GM23338 (cell line): ENCODE measurements around the gene TOGARAM1. TPM values are rescaled to one million over a fixed set of nuclear protein-coding genes. Genes with fewer than 3 reads are reported as not detected.

ENCODE experiments used
- ATAC-seq: fragments of 200-7000 bp; cut with Tn5 transposase; 3 replicates; pipeline ENCODE4 v1.9.1; 2020
- DNase-seq: peaks from one replicate; pipeline ENCODE4 v3.0.0-alpha.2; 2015; ENCODE audit warnings: low spot score
- H2AFZ ChIP-seq: fragments of 200-600 bp; sonication (generic); 2 replicates; pipeline ENCODE4 v1.8.0; 2016; ENCODE audit warnings: antibody characterized with exemption, mild to moderate bottlenecking, moderate library complexity
- H3F3A ChIP-seq: fragments of 200-600 bp; sonication (generic); replicated peaks from 2 replicates; pipeline ENCODE4 v1.8.0; 2017; ENCODE audit warnings: antibody characterized with exemption, mixed run types, low read depth
- H3K27ac ChIP-seq: fragments of 200-600 bp; sonication (generic); 2 replicates; pipeline ENCODE4 v1.6.1; 2016; ENCODE audit warnings: low read depth
- H3K27me3 ChIP-seq: fragments of 200-600 bp; sonication (generic); 2 replicates; pipeline ENCODE4 v1.8.0; 2016; ENCODE audit warnings: mild to moderate bottlenecking, mixed run types, moderate library complexity; ENCODE audit not compliant: insufficient read depth
- H3K36me3 ChIP-seq: fragments of 200-600 bp; sonication (generic); 2 replicates; pipeline ENCODE4 v1.8.0; 2016; ENCODE audit warnings: mild to moderate bottlenecking; ENCODE audit not compliant: insufficient read depth
- H3K4me1 ChIP-seq: fragments of 200-600 bp; sonication (generic); 2 replicates; pipeline ENCODE4 v1.8.0; 2016; ENCODE audit warnings: mild to moderate bottlenecking, moderate library complexity; ENCODE audit not compliant: insufficient read depth
- H3K4me2 ChIP-seq: fragments of 200-600 bp; sonication (generic); 2 replicates; pipeline ENCODE4 v1.7.1; 2017; ENCODE audit warnings: mixed run types
- H3K4me3 ChIP-seq: fragments of 200-600 bp; sonication (generic); 2 replicates; pipeline ENCODE4 v1.6.1; 2016; ENCODE audit warnings: mixed run types
- H3K79me2 ChIP-seq: fragments of 200-600 bp; sonication (generic); replicated peaks from 2 replicates; pipeline ENCODE4 v1.8.0; 2017; ENCODE audit warnings: mild to moderate bottlenecking; ENCODE audit not compliant: insufficient read depth
- H3K9me2 ChIP-seq: fragments of 200-600 bp; sonication (generic); 2 replicates; pipeline ENCODE4 v1.8.0; 2017; ENCODE audit not compliant: insufficient read depth
- H4K20me1 ChIP-seq: fragments of 200-600 bp; sonication (generic); replicated peaks from 2 replicates; pipeline ENCODE4 v1.8.0; 2017; ENCODE audit warnings: mild to moderate bottlenecking; ENCODE audit not compliant: insufficient read depth
- H3K27ac Mint-ChIP-seq: 2 replicates; pipeline ENCODE4 v1.8.0; 2020; ENCODE audit warnings: inconsistent platforms, mild to moderate bottlenecking, moderate library complexity, mixed read lengths
- H3K27me3 Mint-ChIP-seq: 3 replicates; pipeline ENCODE4 v1.8.0; 2022; ENCODE audit warnings: low read depth, mild to moderate bottlenecking, moderate library complexity, mixed read lengths, inconsistent platforms; ENCODE audit not compliant: insufficient read depth, poor library complexity
- H3K36me3 Mint-ChIP-seq: 3 replicates; pipeline ENCODE4 v1.8.0; 2021; ENCODE audit warnings: low read depth, mild to moderate bottlenecking, inconsistent platforms, moderate library complexity, mixed read lengths
- H3K4me1 Mint-ChIP-seq: 3 replicates; pipeline ENCODE4 v1.8.0; 2020; ENCODE audit warnings: mild to moderate bottlenecking, inconsistent platforms, mixed read lengths
- H3K4me3 Mint-ChIP-seq: 3 replicates; pipeline ENCODE4 v1.8.0; 2021; ENCODE audit warnings: moderate library complexity, mild to moderate bottlenecking, inconsistent platforms, mixed read lengths
- H3K9me3 Mint-ChIP-seq: 3 replicates; pipeline ENCODE4 v1.8.0; 2020; ENCODE audit warnings: moderate library complexity, mild to moderate bottlenecking, inconsistent platforms, mixed read lengths
- CREB1 ChIP-seq: fragments of 250-450 bp; sonication (Bioruptor Pico); IDR thresholded peaks from 2 replicates; pipeline ENCODE4 v1.5.0; 2020; ENCODE audit warnings: low read depth, mild to moderate bottlenecking, moderate library complexity
- CTCF ChIP-seq, 2 experiments: fragments of 200-600 bp in 1 of 2; sonication (generic) in 1 of 2; conservative IDR thresholded peaks; 2 replicates each; pipeline versions ENCODE4 v1.5.1 to v1.6.1; 2016 to 2017; ENCODE audit warnings: antibody characterized with exemption in 2 of 2, low read depth in 2 of 2, mild to moderate bottlenecking in 2 of 2, moderate library complexity in 1 of 2
- EZH2 ChIP-seq: fragments of 200-600 bp; sonication (generic); IDR thresholded peaks from one replicate; pipeline ENCODE4 v1.8.0; 2017; ENCODE audit warnings: antibody characterized with exemption, mild to moderate bottlenecking, low read depth; ENCODE audit not compliant: unreplicated experiment
- EZH2phosphoT487 ChIP-seq: fragments of 200-600 bp; sonication (generic); IDR thresholded peaks from one replicate; pipeline ENCODE4 v1.8.1; 2018; ENCODE audit warnings: antibody characterized with exemption; ENCODE audit not compliant: unreplicated experiment
- JUNB ChIP-seq: IDR thresholded peaks from one replicate; pipeline ENCODE4 v1.6.1; 2016; ENCODE audit warnings: antibody characterized with exemption; ENCODE audit not compliant: unreplicated experiment
- NANOG ChIP-seq: IDR thresholded peaks from 2 replicates; pipeline ENCODE4 v1.6.1; 2016; ENCODE audit warnings: antibody characterized with exemption, borderline replicate concordance
- POLR2AphosphoS5 ChIP-seq: IDR thresholded peaks from 2 replicates; pipeline ENCODE4 v1.6.1; 2016; ENCODE audit warnings: antibody characterized with exemption, low read depth
- STAT1 ChIP-seq: IDR thresholded peaks from one replicate; pipeline ENCODE4 v1.6.1; 2016; ENCODE audit warnings: antibody characterized with exemption; ENCODE audit not compliant: unreplicated experiment
- ZNF114 ChIP-seq: fragments of 250-450 bp; sonication (Bioruptor Pico); IDR thresholded peaks from 2 replicates; pipeline ENCODE4 v1.5.0; 2020; ENCODE audit warnings: mild to moderate bottlenecking, moderate library complexity
- ZNF331 ChIP-seq: fragments of 250-450 bp; sonication (Bioruptor Pico); IDR thresholded peaks from 2 replicates; pipeline ENCODE4 v1.5.0; 2020; ENCODE audit warnings: low read depth, mild to moderate bottlenecking, moderate library complexity
- polyA plus RNA-seq: library from polyadenylated mRNA; unstranded; fragments of >200 nt; fragmentation: Nextera tagmentation; extraction: Ambion mirVana; gene quantifications from 2 replicates; pipeline ENCODE4 v1.2.1, GENCODE V29; 2016
- total RNA-seq: library from RNA; depleted of rRNA; stranded (reverse); fragments of >200 nt; shearing (Covaris generic); gene quantifications from 2 replicates; pipeline ENCODE4 v1.2.3, GENCODE V29; 2014
- TF ChIP-seq, protein P1 (sequence below): IDR thresholded peaks from one replicate; pipeline ENCODE4 v1.6.1; 2018; ENCODE audit warnings: antibody characterized with exemption; ENCODE audit not compliant: unreplicated experiment
- TF ChIP-seq, protein P2 (sequence below): fragments of 250-450 bp; sonication (Bioruptor Pico); IDR thresholded peaks from 2 replicates; pipeline ENCODE4 v1.5.0; 2020; ENCODE audit warnings: mild to moderate bottlenecking, moderate library complexity
- TF ChIP-seq, protein P3 (sequence below): IDR thresholded peaks from 2 replicates; pipeline ENCODE4 v1.6.1; 2016; ENCODE audit warnings: antibody characterized with exemption

TOGARAM1 gene
- total and polyA plus RNA-seq, 2 experiments from 2014 or later: 9.6 to 9.8 TPM

- no peak for TF ChIP-seq NANOG
- TF ChIP-seq CTCF (conservative IDR thresholded peaks at IDR 0.05; ENCODE audit: low read depth in 2 of 2): no peak
- no peak for TF ChIP-seq CREB1 (CRISPR knock-in tag)
- TF ChIP-seq, protein P1, sequence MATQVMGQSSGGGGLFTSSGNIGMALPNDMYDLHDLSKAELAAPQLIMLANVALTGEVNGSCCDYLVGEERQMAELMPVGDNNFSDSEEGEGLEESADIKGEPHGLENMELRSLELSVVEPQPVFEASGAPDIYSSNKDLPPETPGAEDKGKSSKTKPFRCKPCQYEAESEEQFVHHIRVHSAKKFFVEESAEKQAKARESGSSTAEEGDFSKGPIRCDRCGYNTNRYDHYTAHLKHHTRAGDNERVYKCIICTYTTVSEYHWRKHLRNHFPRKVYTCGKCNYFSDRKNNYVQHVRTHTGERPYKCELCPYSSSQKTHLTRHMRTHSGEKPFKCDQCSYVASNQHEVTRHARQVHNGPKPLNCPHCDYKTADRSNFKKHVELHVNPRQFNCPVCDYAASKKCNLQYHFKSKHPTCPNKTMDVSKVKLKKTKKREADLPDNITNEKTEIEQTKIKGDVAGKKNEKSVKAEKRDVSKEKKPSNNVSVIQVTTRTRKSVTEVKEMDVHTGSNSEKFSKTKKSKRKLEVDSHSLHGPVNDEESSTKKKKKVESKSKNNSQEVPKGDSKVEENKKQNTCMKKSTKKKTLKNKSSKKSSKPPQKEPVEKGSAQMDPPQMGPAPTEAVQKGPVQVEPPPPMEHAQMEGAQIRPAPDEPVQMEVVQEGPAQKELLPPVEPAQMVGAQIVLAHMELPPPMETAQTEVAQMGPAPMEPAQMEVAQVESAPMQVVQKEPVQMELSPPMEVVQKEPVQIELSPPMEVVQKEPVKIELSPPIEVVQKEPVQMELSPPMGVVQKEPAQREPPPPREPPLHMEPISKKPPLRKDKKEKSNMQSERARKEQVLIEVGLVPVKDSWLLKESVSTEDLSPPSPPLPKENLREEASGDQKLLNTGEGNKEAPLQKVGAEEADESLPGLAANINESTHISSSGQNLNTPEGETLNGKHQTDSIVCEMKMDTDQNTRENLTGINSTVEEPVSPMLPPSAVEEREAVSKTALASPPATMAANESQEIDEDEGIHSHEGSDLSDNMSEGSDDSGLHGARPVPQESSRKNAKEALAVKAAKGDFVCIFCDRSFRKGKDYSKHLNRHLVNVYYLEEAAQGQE: no peak
- TF ChIP-seq, protein P2, sequence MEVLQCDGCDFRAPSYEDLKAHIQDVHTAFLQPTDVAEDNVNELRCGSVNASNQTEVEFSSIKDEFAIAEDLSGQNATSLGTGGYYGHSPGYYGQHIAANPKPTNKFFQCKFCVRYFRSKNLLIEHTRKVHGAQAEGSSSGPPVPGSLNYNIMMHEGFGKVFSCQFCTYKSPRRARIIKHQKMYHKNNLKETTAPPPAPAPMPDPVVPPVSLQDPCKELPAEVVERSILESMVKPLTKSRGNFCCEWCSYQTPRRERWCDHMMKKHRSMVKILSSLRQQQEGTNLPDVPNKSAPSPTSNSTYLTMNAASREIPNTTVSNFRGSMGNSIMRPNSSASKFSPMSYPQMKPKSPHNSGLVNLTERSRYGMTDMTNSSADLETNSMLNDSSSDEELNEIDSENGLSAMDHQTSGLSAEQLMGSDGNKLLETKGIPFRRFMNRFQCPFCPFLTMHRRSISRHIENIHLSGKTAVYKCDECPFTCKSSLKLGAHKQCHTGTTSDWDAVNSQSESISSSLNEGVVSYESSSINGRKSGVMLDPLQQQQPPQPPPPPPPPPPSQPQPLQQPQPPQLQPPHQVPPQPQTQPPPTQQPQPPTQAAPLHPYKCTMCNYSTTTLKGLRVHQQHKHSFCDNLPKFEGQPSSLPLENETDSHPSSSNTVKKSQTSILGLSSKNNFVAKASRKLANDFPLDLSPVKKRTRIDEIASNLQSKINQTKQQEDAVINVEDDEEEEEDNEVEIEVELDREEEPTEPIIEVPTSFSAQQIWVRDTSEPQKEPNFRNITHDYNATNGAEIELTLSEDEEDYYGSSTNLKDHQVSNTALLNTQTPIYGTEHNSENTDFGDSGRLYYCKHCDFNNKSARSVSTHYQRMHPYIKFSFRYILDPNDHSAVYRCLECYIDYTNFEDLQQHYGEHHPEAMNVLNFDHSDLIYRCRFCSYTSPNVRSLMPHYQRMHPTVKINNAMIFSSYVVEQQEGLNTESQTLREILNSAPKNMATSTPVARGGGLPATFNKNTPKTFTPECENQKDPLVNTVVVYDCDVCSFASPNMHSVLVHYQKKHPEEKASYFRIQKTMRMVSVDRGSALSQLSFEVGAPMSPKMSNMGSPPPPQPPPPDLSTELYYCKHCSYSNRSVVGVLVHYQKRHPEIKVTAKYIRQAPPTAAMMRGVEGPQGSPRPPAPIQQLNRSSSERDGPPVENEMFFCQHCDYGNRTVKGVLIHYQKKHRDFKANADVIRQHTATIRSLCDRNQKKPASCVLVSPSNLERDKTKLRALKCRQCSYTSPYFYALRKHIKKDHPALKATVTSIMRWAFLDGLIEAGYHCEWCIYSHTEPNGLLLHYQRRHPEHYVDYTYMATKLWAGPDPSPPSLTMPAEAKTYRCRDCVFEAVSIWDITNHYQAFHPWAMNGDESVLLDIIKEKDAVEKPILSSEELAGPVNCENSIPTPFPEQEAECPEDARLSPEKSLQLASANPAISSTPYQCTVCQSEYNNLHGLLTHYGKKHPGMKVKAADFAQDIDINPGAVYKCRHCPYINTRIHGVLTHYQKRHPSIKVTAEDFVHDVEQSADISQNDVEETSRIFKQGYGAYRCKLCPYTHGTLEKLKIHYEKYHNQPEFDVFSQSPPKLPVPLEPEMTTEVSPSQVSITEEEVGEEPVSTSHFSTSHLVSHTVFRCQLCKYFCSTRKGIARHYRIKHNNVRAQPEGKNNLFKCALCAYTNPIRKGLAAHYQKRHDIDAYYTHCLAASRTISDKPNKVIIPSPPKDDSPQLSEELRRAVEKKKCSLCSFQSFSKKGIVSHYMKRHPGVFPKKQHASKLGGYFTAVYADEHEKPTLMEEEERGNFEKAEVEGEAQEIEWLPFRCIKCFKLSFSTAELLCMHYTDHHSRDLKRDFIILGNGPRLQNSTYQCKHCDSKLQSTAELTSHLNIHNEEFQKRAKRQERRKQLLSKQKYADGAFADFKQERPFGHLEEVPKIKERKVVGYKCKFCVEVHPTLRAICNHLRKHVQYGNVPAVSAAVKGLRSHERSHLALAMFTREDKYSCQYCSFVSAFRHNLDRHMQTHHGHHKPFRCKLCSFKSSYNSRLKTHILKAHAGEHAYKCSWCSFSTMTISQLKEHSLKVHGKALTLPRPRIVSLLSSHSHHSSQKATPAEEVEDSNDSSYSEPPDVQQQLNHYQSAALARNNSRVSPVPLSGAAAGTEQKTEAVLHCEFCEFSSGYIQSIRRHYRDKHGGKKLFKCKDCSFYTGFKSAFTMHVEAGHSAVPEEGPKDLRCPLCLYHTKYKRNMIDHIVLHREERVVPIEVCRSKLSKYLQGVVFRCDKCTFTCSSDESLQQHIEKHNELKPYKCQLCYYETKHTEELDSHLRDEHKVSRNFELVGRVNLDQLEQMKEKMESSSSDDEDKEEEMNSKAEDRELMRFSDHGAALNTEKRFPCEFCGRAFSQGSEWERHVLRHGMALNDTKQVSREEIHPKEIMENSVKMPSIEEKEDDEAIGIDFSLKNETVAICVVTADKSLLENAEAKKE (CRISPR knock-in tag): no peak
- no peak for TF ChIP-seq ZNF331
- TF ChIP-seq, protein P3, sequence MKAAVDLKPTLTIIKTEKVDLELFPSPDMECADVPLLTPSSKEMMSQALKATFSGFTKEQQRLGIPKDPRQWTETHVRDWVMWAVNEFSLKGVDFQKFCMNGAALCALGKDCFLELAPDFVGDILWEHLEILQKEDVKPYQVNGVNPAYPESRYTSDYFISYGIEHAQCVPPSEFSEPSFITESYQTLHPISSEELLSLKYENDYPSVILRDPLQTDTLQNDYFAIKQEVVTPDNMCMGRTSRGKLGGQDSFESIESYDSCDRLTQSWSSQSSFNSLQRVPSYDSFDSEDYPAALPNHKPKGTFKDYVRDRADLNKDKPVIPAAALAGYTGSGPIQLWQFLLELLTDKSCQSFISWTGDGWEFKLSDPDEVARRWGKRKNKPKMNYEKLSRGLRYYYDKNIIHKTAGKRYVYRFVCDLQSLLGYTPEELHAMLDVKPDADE: no peak
- no peak for TF ChIP-seq STAT1
- TF ChIP-seq ZNF114: no peak
- no peak for TF ChIP-seq EZH2
- TF ChIP-seq JUNB: no peak
- TF ChIP-seq EZH2phosphoT487: no peak
- TF ChIP-seq POLR2AphosphoS5: no peak
- Mint-ChIP-seq H3K4me3 (no peak overlapping the region), H3K9me3 (no peaks in the 10 kb centered on the region), H3K27ac (no peak overlapping the region), H3K27me3 (peaks cover 4% of the 10 kb centered on the region), H3K36me3 (peaks cover 4% of the 10 kb centered on the region; the same call in 1 of the 3 replicates), H3K4me1 (no peaks in the 10 kb centered on the region)
- Histone ChIP-seq H3K36me3 (peaks cover 6% of the 10 kb centered on the region; the same call in 1 of the 2 replicates), H3K4me3 (no peak overlapping the region), H3F3A (no peaks in the 10 kb centered on the region), H3K4me1 (no peaks in the 10 kb centered on the region), H2AFZ (no peak overlapping the region), H3K4me2 (no peak overlapping the region), H4K20me1 (no peaks in the 10 kb centered on the region), H3K27me3 (no peaks in the 10 kb centered on the region), H3K27ac (no peak overlapping the region), H3K79me2 (no peaks in the 10 kb centered on the region), H3K9me2 (no peaks in the 10 kb centered on the region)
- ATAC-seq (no peak), DNase-seq (no peak)
Observed at GRCh38 chr14:45003924-45004323, 41.9 kb downstream of the TOGARAM1 start.
